CD14-positive monocyte (primary cell): ENCODE measurements around the gene THEMIS. TPM values are rescaled to one million over a fixed set of nuclear protein-coding genes. Genes with fewer than 3 reads are reported as not detected.

Experiments used
- DNase-seq, 3 donors: peaks; one replicate each; pipeline ENCODE4 v3.0.0-alpha.2; 2011 to 2022
- H2AFZ ChIP-seq: 2 replicates; pipeline ENCODE4 v1.6.0; 2012; ENCODE audit warnings: mild to moderate bottlenecking, low read depth, low read length, inconsistent platforms; ENCODE audit not compliant: insufficient read depth, poor library complexity, severe bottlenecking
- H3K27ac ChIP-seq, 2 donors: 1 replicate in 1 of 2; 2 replicates in 1 of 2; pipeline ENCODE4 v1.5.1; 2012 to 2013; ENCODE audit warnings: low read length in 2 of 2, control low read depth in 1 of 2, inconsistent platforms in 1 of 2, low read depth in 1 of 2, mild to moderate bottlenecking in 1 of 2
- H3K27me3 ChIP-seq, 2 donors: one replicate each; pipeline versions ENCODE4 v1.6.0 to v1.6.1; 2011 to 2013; ENCODE audit warnings: low read length in 2 of 2; ENCODE audit not compliant: control insufficient read depth in 2 of 2, insufficient read depth in 2 of 2
- H3K36me3 ChIP-seq, 2 donors: replicated peaks in 1 of 2; 1 replicate in 1 of 2; 2 replicates in 1 of 2; pipeline versions ENCODE4 v1.5.1 to v1.6.1; 2012 to 2013; ENCODE audit warnings: low read length in 2 of 2, control low read depth in 1 of 2, inconsistent platforms in 1 of 2, mild to moderate bottlenecking in 1 of 2; ENCODE audit not compliant: insufficient read depth in 2 of 2, control insufficient read depth in 1 of 2
- H3K4me1 ChIP-seq, 2 donors: 1 replicate in 1 of 2; 2 replicates in 1 of 2; pipeline versions ENCODE4 v1.5.1 to v1.6.1; 2012 to 2013; ENCODE audit warnings: low read length in 2 of 2, control low read depth in 1 of 2, inconsistent platforms in 1 of 2, mild to moderate bottlenecking in 1 of 2, moderate library complexity in 1 of 2; ENCODE audit not compliant: insufficient read depth in 2 of 2, control insufficient read depth in 1 of 2
- H3K4me2 ChIP-seq: replicated peaks from 2 replicates; pipeline ENCODE3; 2012; ENCODE audit warnings: low read length, moderate library complexity, mild to moderate bottlenecking; ENCODE audit not compliant: poor library complexity, severe bottlenecking; ENCODE audit errors: extremely low read depth
- H3K4me3 ChIP-seq, 3 experiments: fragments of 200-600 bp in 1 of 3; sonication (generic) in 1 of 3; replicated peaks in 1 of 3; 1 replicate in 2 of 3; 2 replicates in 1 of 3; pipeline ENCODE4 v1.5.1; 2011 to 2013; ENCODE audit warnings: low read length in 3 of 3, mild to moderate bottlenecking in 3 of 3, control low read depth in 2 of 3, low read depth in 2 of 3, inconsistent platforms in 1 of 3, moderate library complexity in 1 of 3
- H3K79me2 ChIP-seq: 2 replicates; pipeline ENCODE4 v1.6.0; 2012; ENCODE audit warnings: mild to moderate bottlenecking, control low read depth, inconsistent platforms, low read length, moderate library complexity; ENCODE audit not compliant: insufficient read depth
- H3K9ac ChIP-seq: 2 replicates; pipeline ENCODE4 v1.6.0; 2017; ENCODE audit warnings: low read length, mild to moderate bottlenecking; ENCODE audit not compliant: insufficient read depth, poor library complexity, severe bottlenecking
- H3K9me3 ChIP-seq, 2 donors: replicated peaks in 1 of 2; 1 replicate in 1 of 2; 2 replicates in 1 of 2; pipeline versions ENCODE4 v1.5.1 to v1.6.1; 2012 to 2013; ENCODE audit warnings: low read length in 2 of 2, control low read depth in 1 of 2; ENCODE audit not compliant: control insufficient read depth in 1 of 2, insufficient read depth in 1 of 2
- H4K20me1 ChIP-seq: 2 replicates; pipeline ENCODE4 v1.6.0; 2012; ENCODE audit warnings: mild to moderate bottlenecking, low read length, control low read depth, moderate library complexity; ENCODE audit not compliant: insufficient read depth
- H3K27ac Mint-ChIP-seq, 7 donors: one replicate each; pipeline ENCODE4 v1.8.0; 2020; ENCODE audit warnings: mild to moderate bottlenecking in 7 of 7, mixed read lengths in 7 of 7, moderate library complexity in 6 of 7, inconsistent platforms in 2 of 7
- H3K27me3 Mint-ChIP-seq, 3 donors: one replicate each; pipeline ENCODE4 v1.8.0; 2021 to 2022; ENCODE audit warnings: low read depth in 3 of 3, mild to moderate bottlenecking in 3 of 3, mixed read lengths in 3 of 3, moderate library complexity in 3 of 3, inconsistent platforms in 1 of 3
- H3K36me3 Mint-ChIP-seq, 2 donors: one replicate each; pipeline ENCODE4 v1.8.0; 2020; ENCODE audit warnings: mixed read lengths in 2 of 2, inconsistent platforms in 1 of 2, mild to moderate bottlenecking in 1 of 2
- H3K4me1 Mint-ChIP-seq: one replicate; pipeline ENCODE4 v1.8.0; 2020; ENCODE audit warnings: mild to moderate bottlenecking, mixed read lengths
- H3K4me3 Mint-ChIP-seq, 2 donors: one replicate each; pipeline ENCODE4 v1.8.0; 2020; ENCODE audit warnings: mild to moderate bottlenecking in 2 of 2, mixed read lengths in 2 of 2, moderate library complexity in 1 of 2
- H3K9me3 Mint-ChIP-seq, 7 donors: one replicate each; pipeline ENCODE4 v1.8.0; 2020 to 2022; ENCODE audit warnings: mixed read lengths in 7 of 7, mild to moderate bottlenecking in 6 of 7, moderate library complexity in 6 of 7, inconsistent platforms in 2 of 7
- CTCF ChIP-seq: fragments of 200-600 bp; IDR thresholded peaks from one replicate; pipeline ENCODE4 v1.8.0; 2022; ENCODE audit warnings: antibody characterized with exemption, mild to moderate bottlenecking
- WGBS: methylation state at CpG from one replicate; pipeline ENCODE4 v1.1.5; 2013; ENCODE audit warnings: missing lambda C conversion rate; ENCODE audit not compliant: insufficient coverage; 5-methylcytosine and 5-hydroxymethylcytosine counted together
- intact Hi-C, 2 donors: fragments of 100-400 bp; cut with micrococcal nuclease; formaldehyde crosslinking; loops; one replicate each; pipeline versions ENCODE4 v1.15.0 to v1.15.1; 2023
- polyA plus RNA-seq, 3 donors: library from polyadenylated mRNA; depleted of rRNA in 1 of 3; unstranded in 2 of 3; stranded (reverse) in 1 of 3; fragments of 300-500 nt in 2 of 3; fragments of >200 nt in 1 of 3; fragmentation: Illumina TruSeq in 2 of 3; gene quantifications; 1 replicate in 2 of 3; 2 replicates in 1 of 3; pipeline ENCODE4 v1.2.3, GENCODE V29; 2012 to 2021

Gene THEMIS
- polyA plus RNA-seq, 3 donors: 0.13 to 0.16 TPM; not detected in 1

GRCh38 chr6:127912914-127913313, 12.1 kb upstream of the THEMIS start:
- H3K27me3 Mint-ChIP-seq: no peaks in the 10 kb centered on the region
- Histone ChIP-seq H3K4me3 (no peak overlapping the region), H3K79me2 (no peaks in the 10 kb centered on the region), H3K4me2 (no peak overlapping the region), H3K9me3 (peaks cover 0 to 3% of the 10 kb centered on the region in 2 donors), H2AFZ (no peak overlapping the region), H3K4me1 (no peaks in the 10 kb centered on the region), H3K36me3 (no peaks in the 10 kb centered on the region), H3K9ac (no peak overlapping the region), H4K20me1 (no peaks in the 10 kb centered on the region), H3K27ac (no peak overlapping the region), H3K27me3 (no peaks in the 10 kb centered on the region)
- no peak overlapping the region for H3K27ac Mint-ChIP-seq
- no peaks in the 10 kb centered on the region for H3K4me1 Mint-ChIP-seq
- H3K36me3 Mint-ChIP-seq: no peaks in the 10 kb centered on the region
- peaks cover 0 to 11% (median 3%) of the 10 kb centered on the region in 7 donors for H3K9me3 Mint-ChIP-seq
- no peak for DNase-seq
- no peak for TF ChIP-seq CTCF
- no peak overlapping the region for H3K4me3 Mint-ChIP-seq
- intact Hi-C loops: no loop called here
- 67% methylated on average over 1 of the region's 3 CpGs for WGBS

GRCh38 chr6:127907960-127908640, 7.2 kb upstream of the THEMIS start:
- Histone ChIP-seq H3K4me2 (no peak overlapping the region), H2AFZ (no peak overlapping the region), H3K27ac (no peak overlapping the region), H3K9ac (no peak overlapping the region), H3K36me3 (no peaks in the 10 kb centered on the region), H3K27me3 (no peaks in the 10 kb centered on the region), H4K20me1 (no peaks in the 10 kb centered on the region), H3K4me1 (no peaks in the 10 kb centered on the region), H3K9me3 (peaks cover 0 to 3% of the 10 kb centered on the region in 2 donors), H3K4me3 (no peak overlapping the region), H3K79me2 (no peaks in the 10 kb centered on the region)
- WGBS: 100% methylated on average over 4 of the region's 7 CpGs
- no peak for TF ChIP-seq CTCF
- H3K27ac Mint-ChIP-seq: no peak overlapping the region
- intact Hi-C loops: no loop called here
- no peaks in the 10 kb centered on the region for H3K4me1 Mint-ChIP-seq
- peaks cover 0 to 5% (median 2%) of the 10 kb centered on the region in 7 donors for H3K9me3 Mint-ChIP-seq
- no peak for DNase-seq
- H3K4me3 Mint-ChIP-seq: no peak overlapping the region
- H3K27me3 Mint-ChIP-seq: no peaks in the 10 kb centered on the region
- H3K36me3 Mint-ChIP-seq: no peaks in the 10 kb centered on the region
